Lower leg skin (tissue), 4 donors: Measurements from ENCODE around the gene ZNF385B. TPM values are rescaled to one million over a fixed set of nuclear protein-coding genes. Genes with fewer than 3 reads are reported as not detected.
"Not testable (repeated sequence)": the region's sequence is repeated elsewhere in the genome, so short reads cannot be mapped to it uniquely, and the experiment has no call there.

Experiments used
- DNase-seq, 2 donors: peaks; one replicate each; pipeline ENCODE4 v3.0.0-alpha.2; 2019; ENCODE audit warnings: low spot score in 2 of 2
- H3K4me3 ChIP-seq: fragments of 200-600 bp; sonication (generic); 2 replicates; pipeline ENCODE4 v1.5.1; 2017; ENCODE audit warnings: mild to moderate bottlenecking, low read depth; ENCODE audit not compliant: poor library complexity, severe bottlenecking
- POLR2A ChIP-seq, 2 donors: fragments of 450-650 bp; IDR thresholded peaks; one replicate each; pipeline ENCODE4 v1.6.1; 2016 to 2017; ENCODE audit warnings: antibody characterized with exemption in 2 of 2, mild to moderate bottlenecking in 1 of 2, moderate library complexity in 1 of 2
- WGBS, 2 donors: methylation state at CpG; one replicate each; pipeline ENCODE4 v1.1.5; 2018; 5-methylcytosine and 5-hydroxymethylcytosine counted together
- intact Hi-C: fragments of 100-400 bp; cut with DNase I; formaldehyde crosslinking; loops from one replicate; pipeline ENCODE4 v1.15.0; 2023; ENCODE audit warnings: low total_unique reads
- total RNA-seq, 4 donors: library from RNA; depleted of rRNA; stranded (reverse); fragments of >200 nt; gene quantifications; one replicate each; pipeline ENCODE4 v1.1.0, GENCODE V29; 2016
- TF ChIP-seq, protein P1 (sequence below), 3 donors: fragments of 450-650 bp; IDR thresholded peaks; one replicate each; pipeline ENCODE4 v1.5.1; 2016; ENCODE audit warnings: antibody characterized with exemption in 3 of 3, mild to moderate bottlenecking in 3 of 3, moderate library complexity in 2 of 3

ZNF385B gene
- total RNA-seq, 4 donors from 2014 or later, result 0.97 to 1.4 TPM; not detected in 2

DNA sequence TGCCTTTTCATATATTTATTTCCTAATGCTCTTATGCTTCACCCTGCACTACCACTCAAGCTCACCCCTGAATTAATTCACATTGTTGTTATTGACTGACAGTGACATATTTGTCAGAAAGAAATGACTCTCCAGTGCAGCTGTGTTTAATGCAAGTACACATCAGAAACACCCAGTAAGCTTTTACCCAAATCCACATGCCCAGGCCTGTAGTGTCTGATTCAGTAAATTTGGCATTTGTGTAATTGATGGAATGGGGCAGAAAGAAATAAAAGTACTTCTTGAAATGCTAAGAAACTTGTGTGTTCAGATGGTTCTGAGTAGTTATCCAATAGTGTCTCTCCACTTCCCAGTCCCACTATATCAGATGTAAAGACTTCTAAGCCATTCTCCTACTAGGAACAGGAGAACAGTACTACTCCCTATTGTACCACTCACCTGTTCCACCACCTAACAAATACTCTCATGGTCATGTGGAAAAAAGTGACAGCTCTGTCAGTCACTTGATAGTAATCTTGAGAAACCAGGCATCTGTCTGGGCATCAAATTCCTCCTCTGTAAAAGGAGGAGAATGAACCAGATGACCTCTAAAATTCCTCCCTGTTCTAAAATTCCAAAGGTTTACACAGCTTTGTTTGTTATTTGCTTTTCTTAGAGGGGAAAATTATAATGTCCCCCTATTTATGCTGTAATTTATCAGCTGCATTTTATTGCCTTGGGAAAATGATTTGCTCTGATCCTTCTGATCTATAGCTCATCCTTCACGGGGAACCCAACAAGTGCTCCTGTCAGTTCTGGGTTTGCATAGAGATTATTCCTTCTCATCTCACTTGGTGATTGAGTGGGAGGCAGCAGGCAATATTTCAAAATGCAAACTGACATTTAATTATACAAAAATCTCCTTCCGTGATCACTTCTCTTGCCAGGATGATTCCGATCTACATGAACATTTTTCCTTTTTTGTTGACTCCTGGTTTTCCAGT, 70.9 kb downstream of the ZNF385B start:
- TF ChIP-seq POLR2A (IDR thresholded peaks at IDR 0.05), result no peak
- TF ChIP-seq, protein P1, sequence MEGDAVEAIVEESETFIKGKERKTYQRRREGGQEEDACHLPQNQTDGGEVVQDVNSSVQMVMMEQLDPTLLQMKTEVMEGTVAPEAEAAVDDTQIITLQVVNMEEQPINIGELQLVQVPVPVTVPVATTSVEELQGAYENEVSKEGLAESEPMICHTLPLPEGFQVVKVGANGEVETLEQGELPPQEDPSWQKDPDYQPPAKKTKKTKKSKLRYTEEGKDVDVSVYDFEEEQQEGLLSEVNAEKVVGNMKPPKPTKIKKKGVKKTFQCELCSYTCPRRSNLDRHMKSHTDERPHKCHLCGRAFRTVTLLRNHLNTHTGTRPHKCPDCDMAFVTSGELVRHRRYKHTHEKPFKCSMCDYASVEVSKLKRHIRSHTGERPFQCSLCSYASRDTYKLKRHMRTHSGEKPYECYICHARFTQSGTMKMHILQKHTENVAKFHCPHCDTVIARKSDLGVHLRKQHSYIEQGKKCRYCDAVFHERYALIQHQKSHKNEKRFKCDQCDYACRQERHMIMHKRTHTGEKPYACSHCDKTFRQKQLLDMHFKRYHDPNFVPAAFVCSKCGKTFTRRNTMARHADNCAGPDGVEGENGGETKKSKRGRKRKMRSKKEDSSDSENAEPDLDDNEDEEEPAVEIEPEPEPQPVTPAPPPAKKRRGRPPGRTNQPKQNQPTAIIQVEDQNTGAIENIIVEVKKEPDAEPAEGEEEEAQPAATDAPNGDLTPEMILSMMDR (IDR thresholded peaks at IDR 0.05), result no peak
- intact Hi-C loops, result no loop called here
- DNase-seq, result no peak
- 37 to 50% methylated on average over 3 of the region's 3 CpGs for WGBS, 2 donors
- no peak overlapping the region for H3K4me3 ChIP-seq

DNA sequence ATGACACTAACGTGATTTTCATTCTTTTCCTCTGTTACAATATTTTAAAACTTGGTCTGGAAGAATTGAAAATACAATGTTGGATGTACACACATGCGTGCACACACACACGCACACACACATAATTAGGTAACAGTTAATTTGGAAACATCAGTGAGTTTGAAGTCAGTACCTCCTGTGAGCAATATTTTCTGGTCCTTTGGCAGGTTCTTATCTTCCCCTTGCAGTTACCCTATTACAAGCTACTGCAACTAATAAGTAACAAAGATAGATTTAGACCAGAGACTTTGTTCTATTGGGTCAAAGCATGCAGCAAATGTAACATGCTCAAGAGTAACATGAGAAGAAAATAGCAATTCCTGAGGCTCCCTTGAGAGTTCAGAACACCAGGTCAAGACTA, 73.3 kb downstream of the ZNF385B start:
- no peak overlapping the region for H3K4me3 ChIP-seq
- TF ChIP-seq, protein P1 (IDR thresholded peaks at IDR 0.05), result no peak
- TF ChIP-seq POLR2A (IDR thresholded peaks at IDR 0.05), result no peak
- 91 to 93% methylated on average over 3 of the region's 3 CpGs for WGBS, 2 donors
- intact Hi-C loops, result no loop called here
- DNase-seq, result no peak

DNA sequence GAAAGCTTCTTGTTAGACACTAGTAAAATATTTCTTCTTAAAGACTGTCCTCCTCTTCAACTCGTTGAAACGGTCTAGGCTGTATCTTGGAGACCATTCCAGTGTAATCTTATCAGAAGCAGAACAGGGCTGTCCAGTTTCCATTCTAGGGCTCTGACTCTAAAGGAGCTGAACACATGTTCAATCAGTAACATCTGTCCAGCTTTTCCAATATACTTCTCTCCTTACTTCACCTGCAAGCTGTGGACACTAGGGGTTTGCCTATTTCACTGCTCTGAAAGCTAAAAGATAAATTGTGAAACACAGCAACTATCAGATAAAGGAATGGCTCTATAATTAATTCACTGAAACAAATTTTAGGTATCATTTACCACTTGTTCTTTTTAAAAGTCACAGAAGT, 73.8 kb downstream of the ZNF385B start:
- DNase-seq, result no peak
- intact Hi-C loops, result no loop called here
- no peak for TF ChIP-seq POLR2A (IDR thresholded peaks at IDR 0.05)
- TF ChIP-seq, protein P1 (IDR thresholded peaks at IDR 0.05), result no peak
- H3K4me3 ChIP-seq, result no peak overlapping the region
- 64 to 78% methylated on average over 2 of the region's 2 CpGs for WGBS, 2 donors

DNA sequence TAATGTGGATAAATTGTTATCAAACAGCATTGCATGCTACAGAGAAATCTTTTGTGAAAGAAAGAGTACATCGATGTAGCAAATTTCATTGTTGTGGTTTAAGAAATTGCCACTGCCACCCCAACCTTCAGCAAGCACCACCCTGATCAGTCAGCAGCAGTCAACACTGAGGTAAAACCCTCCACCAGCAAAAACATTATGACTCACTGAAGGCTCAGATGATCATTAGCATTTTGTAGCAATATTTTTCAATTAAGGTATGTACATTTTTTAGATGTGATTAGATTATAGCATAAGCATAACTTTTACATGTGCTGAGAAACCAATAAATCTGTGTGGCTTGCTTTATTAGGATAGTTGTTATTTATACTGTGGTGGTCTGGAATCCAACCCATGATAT, 75.5 kb downstream of the ZNF385B start:
- intact Hi-C loops, result no loop called here
- TF ChIP-seq, protein P1 (IDR thresholded peaks at IDR 0.05), result no peak
- no peak for DNase-seq
- H3K4me3 ChIP-seq, result no peak overlapping the region
- 90 to 92% methylated on average over 1 of the region's 1 CpG for WGBS, 2 donors

DNA sequence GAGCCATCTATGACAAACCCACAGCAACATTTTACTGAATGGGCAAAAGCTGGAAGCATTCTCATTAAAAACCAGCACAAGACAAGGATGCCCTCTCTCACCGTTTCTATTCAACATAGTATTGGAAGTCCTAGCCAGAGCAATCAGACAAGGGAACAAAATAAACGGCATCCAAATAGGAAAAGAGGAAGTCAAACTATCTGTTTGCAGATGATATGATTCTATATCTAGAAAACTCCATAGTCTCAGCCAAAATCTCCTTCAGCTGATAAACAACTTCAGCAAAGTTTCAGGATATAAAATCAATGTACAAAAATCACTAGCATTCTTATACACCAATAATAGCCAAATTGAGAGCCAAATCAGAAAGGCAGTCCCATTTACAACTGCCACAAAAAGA, 79.1 kb downstream of the ZNF385B start:
- H3K4me3 ChIP-seq, DNase-seq, intact Hi-C loops: not testable (repeated sequence)
- 73 to 84% methylated on average over 2 of the region's 2 CpGs for WGBS, 2 donors

DNA sequence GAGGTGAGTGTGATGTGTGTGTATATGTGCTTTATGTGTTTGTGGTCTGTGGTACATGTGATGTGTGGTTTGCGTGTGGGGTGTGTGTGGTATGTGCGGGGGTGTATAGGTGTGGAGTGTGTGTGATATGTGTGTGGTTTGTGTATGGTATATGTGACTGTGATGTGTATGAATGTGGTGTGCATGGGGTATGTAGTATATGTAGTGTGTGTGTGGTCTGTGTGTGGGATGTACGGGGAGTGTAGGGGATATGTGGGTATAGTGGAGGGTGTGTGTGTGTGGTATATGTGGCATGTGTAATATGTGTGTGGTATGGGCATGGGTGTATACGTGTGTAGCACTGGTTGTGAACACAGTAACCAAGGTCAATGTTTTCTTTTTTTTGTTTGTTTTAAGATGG, 87.4 kb downstream of the ZNF385B start:
- intact Hi-C loops, result no loop called here
- H3K4me3 ChIP-seq, result no peak overlapping the region
- no peak for TF ChIP-seq POLR2A (IDR thresholded peaks at IDR 0.05)
- TF ChIP-seq, protein P1 (IDR thresholded peaks at IDR 0.05), result no peak
- WGBS, 2 donors, result 93 to 94% methylated on average over 4 of the region's 4 CpGs
- DNase-seq, result no peak
